Measurements from ENCODE around the gene CARD9.

Gene CARD9

DNA sequence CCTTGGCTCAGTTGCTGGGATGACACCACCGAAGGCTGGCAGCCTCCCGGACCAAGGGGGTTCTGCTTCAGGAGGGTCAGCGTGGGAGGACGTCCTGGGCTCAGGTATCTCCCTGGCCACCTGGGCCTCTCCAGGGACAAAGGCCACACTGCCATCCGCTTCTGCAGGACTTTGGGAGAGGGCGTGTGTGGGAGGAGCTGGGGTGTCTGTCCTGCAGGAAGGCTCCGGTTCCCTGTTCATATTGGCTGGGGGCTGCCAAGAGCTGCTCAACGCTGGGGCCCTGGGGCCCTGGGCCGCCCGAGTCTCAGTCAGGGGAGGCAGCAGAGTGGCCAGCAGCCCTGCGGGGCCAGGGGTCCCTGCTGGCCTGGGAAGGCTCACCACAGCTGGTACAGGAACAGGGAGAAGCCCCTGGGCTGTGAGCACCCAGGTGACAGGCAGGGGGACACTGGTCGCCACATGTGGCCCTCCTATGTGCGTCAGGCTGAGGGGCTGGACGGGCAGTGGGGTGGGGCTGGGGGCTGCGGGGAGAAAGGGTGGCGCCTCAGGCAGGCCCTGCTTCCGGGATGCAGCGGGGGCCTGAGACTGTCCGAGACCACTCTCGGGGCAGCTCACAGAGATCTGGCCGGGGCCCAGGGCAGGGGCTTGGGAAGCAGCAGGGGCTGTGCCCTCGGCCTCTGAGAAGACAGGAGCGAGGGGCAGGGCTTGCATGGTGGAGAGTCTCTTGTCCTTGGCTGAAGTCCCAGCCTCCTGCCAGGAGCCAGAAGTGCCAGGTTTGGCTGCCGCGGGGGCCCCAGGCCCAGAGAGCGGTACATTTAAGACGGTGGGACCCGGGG lies 4.9 kb upstream of the CARD9 start:
- Histone ChIP-seq H3K27me3 (ENCODE audit: control insufficient read depth, low read length) (no peaks in the 10 kb centered on the region), H3K4me2 (ENCODE audit: low read length) (no peak overlapping the region), H3K9me2 (replicated peaks; ENCODE audit: control insufficient read depth, low read length) (no peaks in the 10 kb centered on the region), H3K9me3 (ENCODE audit: control insufficient read depth, insufficient read depth, low read length) (no peaks in the 10 kb centered on the region), H3K4me3 (ENCODE audit: low read length) (no peak overlapping the region), H3F3A (ENCODE audit: control insufficient read depth, insufficient read depth) (no peaks in the 10 kb centered on the region), H3K4me1 (ENCODE audit: control insufficient read depth, low read length) (no peaks in the 10 kb centered on the region), H3K36me3 (ENCODE audit: control insufficient read depth, low read length) (peaks cover 71% of the 10 kb centered on the region), H4K20me1 (ENCODE audit: control insufficient read depth, insufficient read depth, low read depth, low read length) (no peaks in the 10 kb centered on the region), H3K27ac (ENCODE audit: low read depth, low read length) (no peak overlapping the region), H3K79me2 (ENCODE audit: control insufficient read depth, low read length) (no peaks in the 10 kb centered on the region)
- TF ChIP-seq, protein P1, sequence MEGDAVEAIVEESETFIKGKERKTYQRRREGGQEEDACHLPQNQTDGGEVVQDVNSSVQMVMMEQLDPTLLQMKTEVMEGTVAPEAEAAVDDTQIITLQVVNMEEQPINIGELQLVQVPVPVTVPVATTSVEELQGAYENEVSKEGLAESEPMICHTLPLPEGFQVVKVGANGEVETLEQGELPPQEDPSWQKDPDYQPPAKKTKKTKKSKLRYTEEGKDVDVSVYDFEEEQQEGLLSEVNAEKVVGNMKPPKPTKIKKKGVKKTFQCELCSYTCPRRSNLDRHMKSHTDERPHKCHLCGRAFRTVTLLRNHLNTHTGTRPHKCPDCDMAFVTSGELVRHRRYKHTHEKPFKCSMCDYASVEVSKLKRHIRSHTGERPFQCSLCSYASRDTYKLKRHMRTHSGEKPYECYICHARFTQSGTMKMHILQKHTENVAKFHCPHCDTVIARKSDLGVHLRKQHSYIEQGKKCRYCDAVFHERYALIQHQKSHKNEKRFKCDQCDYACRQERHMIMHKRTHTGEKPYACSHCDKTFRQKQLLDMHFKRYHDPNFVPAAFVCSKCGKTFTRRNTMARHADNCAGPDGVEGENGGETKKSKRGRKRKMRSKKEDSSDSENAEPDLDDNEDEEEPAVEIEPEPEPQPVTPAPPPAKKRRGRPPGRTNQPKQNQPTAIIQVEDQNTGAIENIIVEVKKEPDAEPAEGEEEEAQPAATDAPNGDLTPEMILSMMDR (IDR thresholded peaks at IDR 0.05; ENCODE audit: low read depth, low read length, poor library complexity, severe bottlenecking), result no peak
- no peak for TF ChIP-seq EZH2phosphoT487 (IDR thresholded peaks at IDR 0.05; ENCODE audit: borderline replicate concordance, low read length)

- H3K4me2 ChIP-seq (ENCODE audit: low read length), result no peak overlapping the region
- H3K79me2 ChIP-seq (ENCODE audit: control insufficient read depth, low read length), result no peaks in the 10 kb centered on the region
These were observed 4.1 kb upstream of the CARD9 start for GRCh38 chr9:136377341-136378169.

DNA sequence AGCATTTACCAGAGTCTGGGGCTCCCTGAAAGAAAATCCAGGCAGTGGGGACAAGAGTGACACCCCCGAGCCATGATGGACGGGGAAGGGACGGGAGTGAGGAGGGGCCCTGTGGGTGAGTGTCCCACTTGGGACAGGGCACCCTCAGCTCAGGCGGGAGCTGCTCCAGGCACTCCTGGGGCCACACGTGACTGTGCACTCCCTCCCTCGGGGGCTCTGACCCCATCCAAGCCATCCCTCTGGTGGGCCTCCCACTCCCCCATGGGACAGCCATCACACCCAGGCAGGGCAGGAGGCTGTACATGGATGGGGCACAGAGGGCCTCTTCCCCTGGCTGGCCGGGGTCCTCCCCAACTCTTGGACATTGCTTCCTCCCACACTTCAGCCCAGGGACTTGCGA lies 3.0 kb upstream of the CARD9 start:
- no peak for TF ChIP-seq EZH2phosphoT487 (IDR thresholded peaks at IDR 0.05; ENCODE audit: borderline replicate concordance, low read length)
- TF ChIP-seq, protein P1 (IDR thresholded peaks at IDR 0.05; ENCODE audit: low read depth, low read length, poor library complexity, severe bottlenecking), result no peak
- Histone ChIP-seq H3K4me3 (ENCODE audit: low read length) (no peak overlapping the region), H3K27ac (ENCODE audit: low read depth, low read length) (no peak overlapping the region), H3F3A (ENCODE audit: control insufficient read depth, insufficient read depth) (no peaks in the 10 kb centered on the region), H4K20me1 (ENCODE audit: control insufficient read depth, insufficient read depth, low read depth, low read length) (no peaks in the 10 kb centered on the region), H3K9me2 (replicated peaks; ENCODE audit: control insufficient read depth, low read length) (no peaks in the 10 kb centered on the region), H3K9me3 (ENCODE audit: control insufficient read depth, insufficient read depth, low read length) (no peaks in the 10 kb centered on the region), H3K27me3 (ENCODE audit: control insufficient read depth, low read length) (no peaks in the 10 kb centered on the region), H3K36me3 (ENCODE audit: control insufficient read depth, low read length) (peaks cover 52% of the 10 kb centered on the region), H3K4me2 (ENCODE audit: low read length) (no peak overlapping the region), H3K4me1 (ENCODE audit: control insufficient read depth, low read length) (0 out of 2 replicates have a peak, but pooled peaks cover 5% of the 10 kb centered on the region), H3K79me2 (ENCODE audit: control insufficient read depth, low read length) (no peaks in the 10 kb centered on the region)

More at GRCh38 chr9:136377341-136378169, 4.1 kb upstream of the CARD9 start:
- H3K36me3 ChIP-seq (ENCODE audit: control insufficient read depth, low read length), result peaks cover 63% of the 10 kb centered on the region
- H3K27ac ChIP-seq (ENCODE audit: low read depth, low read length), result no peak overlapping the region
- H3K9me3 ChIP-seq (ENCODE audit: control insufficient read depth, insufficient read depth, low read length), result no peaks in the 10 kb centered on the region
- TF ChIP-seq, protein P1 (IDR thresholded peaks at IDR 0.05; ENCODE audit: low read depth, low read length, poor library complexity, severe bottlenecking), result no peak
- no peak for TF ChIP-seq EZH2phosphoT487 (IDR thresholded peaks at IDR 0.05; ENCODE audit: borderline replicate concordance, low read length)
- no peaks in the 10 kb centered on the region for H3K27me3 ChIP-seq (ENCODE audit: control insufficient read depth, low read length)
- H3K4me3 ChIP-seq (ENCODE audit: low read length), result no peak overlapping the region
- H3K4me1 ChIP-seq (ENCODE audit: control insufficient read depth, low read length), result 0 out of 2 replicates have a peak, but pooled peaks cover 3% of the 10 kb centered on the region
- no peaks in the 10 kb centered on the region for H3F3A ChIP-seq (ENCODE audit: control insufficient read depth, insufficient read depth)
- no peaks in the 10 kb centered on the region for H3K9me2 ChIP-seq (replicated peaks; ENCODE audit: control insufficient read depth, low read length)
- no peaks in the 10 kb centered on the region for H4K20me1 ChIP-seq (ENCODE audit: control insufficient read depth, insufficient read depth, low read depth, low read length)

All from DOHH2 (cell line).